ENCODE data around the gene PRKX. TPM values are rescaled to one million over a fixed set of nuclear protein-coding genes. Genes with fewer than 3 reads are reported as not detected.

PRKX gene
- total RNA-seq, 2 experiments from 2014 or later = 31.6 to 35.4 TPM

GRCh38 chrX:3659761-3660160, 53.7 kb downstream of the PRKX start:
- no peaks in the 10 kb centered on the region for H3K4me1 Mint-ChIP-seq (ENCODE audit: low read depth)
- H3K4me1 ChIP-seq (ENCODE audit: insufficient read depth, low read length) = no peaks in the 10 kb centered on the region
- no peaks in the 10 kb centered on the region for H3K9me3 Mint-ChIP-seq
- H3K27me3 Mint-ChIP-seq = no peaks in the 10 kb centered on the region
- no peak for TF ChIP-seq CTCF (IDR thresholded peaks at IDR 0.05)
- ChIA-PET CTCF (no interaction called here), POLR2A (no interaction called here)
- intact Hi-C loops (cut with DNase I, micrococcal nuclease) = loop anchor here in 1 of 2 experiments (5.0 kb wide), 1 partner anchor 58 kb away; no protein-coding TSS in a partner anchor
- H3K27ac Mint-ChIP-seq = no peak overlapping the region
- no peaks in the 10 kb centered on the region for H3K27me3 ChIP-seq (ENCODE audit: control insufficient read depth in 1 of 2, insufficient read depth in 2 of 2, low read length in 2 of 2)
- no peak overlapping the region for H3K4me3 ChIP-seq (ENCODE audit: low read length)
- no peak overlapping the region for H3K27ac ChIP-seq (ENCODE audit: low read depth in 1 of 2, low read length in 2 of 2)
- no peaks in the 10 kb centered on the region for H3K9me3 ChIP-seq (ENCODE audit: control insufficient read depth in 1 of 2, insufficient read depth in 1 of 2, low read length in 2 of 2)
- DNase-seq (no peak), ATAC-seq (ENCODE audit: poor library complexity) (no peak)
- H3K36me3 ChIP-seq (ENCODE audit: insufficient read depth, low read length) = peaks cover 32% of the 10 kb centered on the region
- H3K36me3 Mint-ChIP-seq (ENCODE audit: low read depth) = peaks cover 16% of the 10 kb centered on the region
- H3K4me3 Mint-ChIP-seq = no peak overlapping the region

GRCh38 chrX:3655181-3655580, 58.3 kb downstream of the PRKX start:
- H3K36me3 Mint-ChIP-seq (ENCODE audit: low read depth) = peaks cover 24% of the 10 kb centered on the region
- intact Hi-C loops (cut with DNase I, micrococcal nuclease) = loop anchor here in 1 of 2 experiments (5.0 kb wide), 1 partner anchor 62 kb away; no protein-coding TSS in a partner anchor
- no peaks in the 10 kb centered on the region for H3K27me3 Mint-ChIP-seq
- no peak overlapping the region for H3K27ac Mint-ChIP-seq
- CTCF ChIA-PET = no interaction called here
- no peak for ATAC-seq (ENCODE audit: poor library complexity)
- peaks cover 41% of the 10 kb centered on the region for H3K36me3 ChIP-seq (ENCODE audit: insufficient read depth, low read length)
- POLR2A ChIA-PET = no interaction called here
- no peak overlapping the region for H3K27ac ChIP-seq (ENCODE audit: low read depth in 1 of 2, low read length in 2 of 2)
- no peak overlapping the region for H3K4me3 Mint-ChIP-seq
- no peaks in the 10 kb centered on the region for H3K9me3 ChIP-seq (ENCODE audit: control insufficient read depth in 1 of 2, insufficient read depth in 1 of 2, low read length in 2 of 2)
- H3K4me3 ChIP-seq (ENCODE audit: low read length) = no peak overlapping the region
- no peak for TF ChIP-seq CTCF (IDR thresholded peaks at IDR 0.05)
- H3K4me1 Mint-ChIP-seq (ENCODE audit: low read depth) = no peaks in the 10 kb centered on the region
- H3K27me3 ChIP-seq (ENCODE audit: control insufficient read depth in 1 of 2, insufficient read depth in 2 of 2, low read length in 2 of 2) = no peaks in the 10 kb centered on the region
- no peaks in the 10 kb centered on the region for H3K4me1 ChIP-seq (ENCODE audit: insufficient read depth, low read length)
- H3K9me3 Mint-ChIP-seq = no peaks in the 10 kb centered on the region
- DNase-seq = no peak

GRCh38 chrX:3653111-3653510, 60.3 kb downstream of the PRKX start:
- no peaks in the 10 kb centered on the region for H3K27me3 Mint-ChIP-seq
- peaks cover 38% of the 10 kb centered on the region for H3K36me3 ChIP-seq (ENCODE audit: insufficient read depth, low read length)
- intact Hi-C loops (cut with DNase I, micrococcal nuclease) = loop anchor here in 1 of 2 experiments (5.0 kb wide), 2 partner anchors 44 to 134 kb away; no protein-coding TSS in a partner anchor

More at GRCh38 chrX:3653111-3653510, 60.3 kb downstream of the PRKX start:
- no peak overlapping the region for H3K4me3 ChIP-seq (ENCODE audit: low read length)
- no peak for DNase-seq
- ChIA-PET CTCF (no interaction called here), POLR2A (no interaction called here)
- no peaks in the 10 kb centered on the region for H3K9me3 ChIP-seq (ENCODE audit: control insufficient read depth in 1 of 2, insufficient read depth in 1 of 2, low read length in 2 of 2)
- ATAC-seq (ENCODE audit: poor library complexity) = no peak
- no peak overlapping the region for H3K27ac Mint-ChIP-seq
- H3K4me3 Mint-ChIP-seq = no peak overlapping the region
- H3K27me3 ChIP-seq (ENCODE audit: control insufficient read depth in 1 of 2, insufficient read depth in 2 of 2, low read length in 2 of 2) = no peaks in the 10 kb centered on the region
- H3K36me3 Mint-ChIP-seq (ENCODE audit: low read depth) = peaks cover 23% of the 10 kb centered on the region
- no peak for TF ChIP-seq CTCF (IDR thresholded peaks at IDR 0.05)
- H3K9me3 Mint-ChIP-seq = no peaks in the 10 kb centered on the region
- no peaks in the 10 kb centered on the region for H3K4me1 ChIP-seq (ENCODE audit: insufficient read depth, low read length)
- no peaks in the 10 kb centered on the region for H3K4me1 Mint-ChIP-seq (ENCODE audit: low read depth)
- no peak overlapping the region for H3K27ac ChIP-seq (ENCODE audit: low read depth in 1 of 2, low read length in 2 of 2)

Data from CD4-positive, alpha-beta T cell (primary cell).